Natural killer cell (primary cell): ENCODE data around the gene PTCH1. TPM values are rescaled to one million over a fixed set of nuclear protein-coding genes. Genes with fewer than 3 reads are reported as not detected.
A peak's percentile ranks its signal among the peaks of the same experiment; 100 is the strongest.

ENCODE experiments used
- ATAC-seq, 3 donors: fragments of 150-1000 bp in 2 of 3; fragments of 200-7000 bp in 1 of 3; cut with Tn5 transposase; 1 replicate in 1 of 3; 2 replicates in 2 of 3; pipeline ENCODE4 v1.10.0; 2021; ENCODE audit warnings: mild to moderate bottlenecking in 2 of 3, moderate library complexity in 2 of 3
- DNase-seq, 2 donors: peaks; one replicate each; pipeline versions ENCODE4 v3.0.0 to v3.0.0-alpha.2; 2013 to 2021; ENCODE audit warnings: mixed read lengths in 1 of 2
- H3K27ac ChIP-seq: one replicate; pipeline ENCODE4 v1.5.1; 2013; ENCODE audit warnings: mild to moderate bottlenecking, low read length
- H3K27me3 ChIP-seq: one replicate; pipeline ENCODE4 v1.6.1; 2013; ENCODE audit warnings: low read length; ENCODE audit not compliant: control insufficient read depth, insufficient read depth
- H3K36me3 ChIP-seq: one replicate; pipeline ENCODE4 v1.6.1; 2013; ENCODE audit warnings: low read length; ENCODE audit not compliant: control insufficient read depth, insufficient read depth
- H3K4me1 ChIP-seq: one replicate; pipeline ENCODE4 v1.6.1; 2013; ENCODE audit warnings: low read length; ENCODE audit not compliant: control insufficient read depth, insufficient read depth
- H3K4me3 ChIP-seq: one replicate; pipeline ENCODE4 v1.5.1; 2013; ENCODE audit warnings: low read length
- H3K9me3 ChIP-seq: one replicate; pipeline ENCODE4 v1.6.1; 2013; ENCODE audit warnings: low read length; ENCODE audit not compliant: control insufficient read depth, insufficient read depth
- H3K27ac Mint-ChIP-seq, 2 donors: one replicate each; pipeline ENCODE4 v1.8.0; 2022; ENCODE audit warnings: mild to moderate bottlenecking in 2 of 2, mixed read lengths in 2 of 2, moderate library complexity in 1 of 2
- H3K27me3 Mint-ChIP-seq, 2 donors: one replicate each; pipeline ENCODE4 v1.8.0; 2022; ENCODE audit warnings: low read depth in 2 of 2, mixed read lengths in 2 of 2
- H3K36me3 Mint-ChIP-seq: one replicate; pipeline ENCODE4 v1.8.0; 2022; ENCODE audit warnings: mixed read lengths
- H3K4me1 Mint-ChIP-seq, 2 donors: one replicate each; pipeline ENCODE4 v1.8.0; 2022; ENCODE audit warnings: mixed read lengths in 2 of 2
- H3K4me3 Mint-ChIP-seq: one replicate; pipeline ENCODE4 v1.8.0; 2022; ENCODE audit warnings: mild to moderate bottlenecking, moderate library complexity, mixed read lengths
- H3K9me3 Mint-ChIP-seq, 2 donors: one replicate each; pipeline ENCODE4 v1.8.0; 2022; ENCODE audit warnings: mixed read lengths in 2 of 2
- WGBS: methylation state at CpG from one replicate; pipeline ENCODE4 v1.1.7; 2013; ENCODE audit warnings: missing lambda C conversion rate; ENCODE audit not compliant: insufficient coverage; 5-methylcytosine and 5-hydroxymethylcytosine counted together
- intact Hi-C: fragments of 100-400 bp; cut with micrococcal nuclease; formaldehyde crosslinking; loops from one replicate; pipeline ENCODE4 v1.14.2; 2022
- total RNA-seq, 4 donors: library from RNA; stranded (reverse); fragments of 120-200 nt in 1 of 4; gene quantifications; one replicate each; pipeline versions ENCODE4 v1.2.3 to v1.2.4, GENCODE V29; 2013 to 2022
- TF ChIP-seq, protein P1 (sequence below): fragments of 200-600 bp; IDR thresholded peaks from one replicate; pipeline ENCODE4 v1.8.0; 2022; ENCODE audit warnings: antibody characterized with exemption

Gene PTCH1
- total RNA-seq, 3 donors from 2014 or later (not counting 1 experiment from before 2014, with no cell fraction given), result 60.9 to 127 (median 82.1) TPM

DNA sequence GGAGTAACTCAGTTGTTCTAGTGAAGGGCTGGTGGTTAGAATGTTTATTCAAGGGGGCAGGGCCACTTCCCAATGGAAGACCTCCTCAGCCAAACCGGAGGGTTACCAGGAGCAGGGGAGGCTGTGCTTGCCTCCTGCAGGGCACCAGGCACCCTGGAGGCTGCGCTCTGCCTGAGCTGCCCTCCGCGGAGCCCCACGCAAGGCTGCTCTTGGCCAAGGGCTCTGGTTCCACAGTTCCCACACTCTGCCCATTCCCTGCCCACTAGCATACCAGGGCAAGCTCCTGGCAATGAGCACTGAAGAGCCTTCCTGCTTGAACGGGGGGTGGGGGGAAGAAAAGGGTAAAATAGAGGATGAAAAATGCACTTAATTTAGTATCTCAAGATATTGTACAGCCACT is 35.5 kb upstream of the PTCH1 start:
- TF ChIP-seq, protein P1, sequence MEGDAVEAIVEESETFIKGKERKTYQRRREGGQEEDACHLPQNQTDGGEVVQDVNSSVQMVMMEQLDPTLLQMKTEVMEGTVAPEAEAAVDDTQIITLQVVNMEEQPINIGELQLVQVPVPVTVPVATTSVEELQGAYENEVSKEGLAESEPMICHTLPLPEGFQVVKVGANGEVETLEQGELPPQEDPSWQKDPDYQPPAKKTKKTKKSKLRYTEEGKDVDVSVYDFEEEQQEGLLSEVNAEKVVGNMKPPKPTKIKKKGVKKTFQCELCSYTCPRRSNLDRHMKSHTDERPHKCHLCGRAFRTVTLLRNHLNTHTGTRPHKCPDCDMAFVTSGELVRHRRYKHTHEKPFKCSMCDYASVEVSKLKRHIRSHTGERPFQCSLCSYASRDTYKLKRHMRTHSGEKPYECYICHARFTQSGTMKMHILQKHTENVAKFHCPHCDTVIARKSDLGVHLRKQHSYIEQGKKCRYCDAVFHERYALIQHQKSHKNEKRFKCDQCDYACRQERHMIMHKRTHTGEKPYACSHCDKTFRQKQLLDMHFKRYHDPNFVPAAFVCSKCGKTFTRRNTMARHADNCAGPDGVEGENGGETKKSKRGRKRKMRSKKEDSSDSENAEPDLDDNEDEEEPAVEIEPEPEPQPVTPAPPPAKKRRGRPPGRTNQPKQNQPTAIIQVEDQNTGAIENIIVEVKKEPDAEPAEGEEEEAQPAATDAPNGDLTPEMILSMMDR, result no peak
- WGBS, result 99% methylated on average over 5 of the region's 6 CpGs
- intact Hi-C loops, result no loop called here
- H3K9me3 ChIP-seq, result no peaks in the 10 kb centered on the region
- Mint-ChIP-seq H3K36me3 (peaks cover 7% of the 10 kb centered on the region), H3K4me1 (peaks cover 0 to 21% of the 10 kb centered on the region in 2 donors), H3K9me3 (no peaks in the 10 kb centered on the region), H3K27ac (no peak overlapping the region), H3K27me3 (peaks cover 38 to 70% of the 10 kb centered on the region in 2 donors), H3K4me3 (peak overlapping the region; percentile 54)
- no peaks in the 10 kb centered on the region for H3K36me3 ChIP-seq
- ATAC-seq (no peak), DNase-seq (no peak)
- peaks cover 2% of the 10 kb centered on the region for H3K27me3 ChIP-seq
- H3K27ac ChIP-seq, result no peak overlapping the region
- H3K4me3 ChIP-seq, result no peak overlapping the region
- H3K4me1 ChIP-seq, result no peaks in the 10 kb centered on the region

DNA sequence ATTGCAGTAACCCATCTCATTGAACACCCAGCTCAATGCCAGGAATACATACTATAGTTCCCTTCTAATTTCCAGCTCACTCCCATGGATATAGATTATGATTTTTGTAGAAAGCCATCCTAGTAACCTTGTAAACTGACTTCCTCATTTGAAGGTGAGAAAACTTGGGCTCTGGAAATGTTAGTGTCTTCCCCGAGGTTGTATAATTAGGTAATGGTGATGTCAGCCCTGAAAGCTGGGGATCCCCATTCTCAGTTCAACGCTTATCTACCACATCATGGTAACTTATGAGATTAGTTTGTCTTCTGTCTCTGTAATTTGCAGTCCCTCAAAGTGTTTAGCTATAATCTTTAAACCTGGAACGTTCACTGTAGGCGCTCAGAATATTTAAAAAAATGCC is 34.6 kb upstream of the PTCH1 start:
- Histone ChIP-seq H3K4me3 (no peak overlapping the region), H3K4me1 (no peaks in the 10 kb centered on the region), H3K9me3 (no peaks in the 10 kb centered on the region), H3K27me3 (peaks cover 2% of the 10 kb centered on the region), H3K27ac (no peak overlapping the region), H3K36me3 (no peaks in the 10 kb centered on the region)
- H3K27ac Mint-ChIP-seq, result no peak overlapping the region
- no peak for ATAC-seq
- intact Hi-C loops, result no loop called here
- peaks cover 7% of the 10 kb centered on the region for H3K36me3 Mint-ChIP-seq
- no peak overlapping the region for H3K4me3 Mint-ChIP-seq
- H3K4me1 Mint-ChIP-seq, result peaks cover 0 to 18% of the 10 kb centered on the region in 2 donors
- DNase-seq, result no peak
- TF ChIP-seq, protein P1, result no peak
- peaks cover 36 to 71% of the 10 kb centered on the region in 2 donors for H3K27me3 Mint-ChIP-seq
- H3K9me3 Mint-ChIP-seq, result no peaks in the 10 kb centered on the region
- WGBS, result 86% methylated on average over 3 of the region's 4 CpGs

DNA sequence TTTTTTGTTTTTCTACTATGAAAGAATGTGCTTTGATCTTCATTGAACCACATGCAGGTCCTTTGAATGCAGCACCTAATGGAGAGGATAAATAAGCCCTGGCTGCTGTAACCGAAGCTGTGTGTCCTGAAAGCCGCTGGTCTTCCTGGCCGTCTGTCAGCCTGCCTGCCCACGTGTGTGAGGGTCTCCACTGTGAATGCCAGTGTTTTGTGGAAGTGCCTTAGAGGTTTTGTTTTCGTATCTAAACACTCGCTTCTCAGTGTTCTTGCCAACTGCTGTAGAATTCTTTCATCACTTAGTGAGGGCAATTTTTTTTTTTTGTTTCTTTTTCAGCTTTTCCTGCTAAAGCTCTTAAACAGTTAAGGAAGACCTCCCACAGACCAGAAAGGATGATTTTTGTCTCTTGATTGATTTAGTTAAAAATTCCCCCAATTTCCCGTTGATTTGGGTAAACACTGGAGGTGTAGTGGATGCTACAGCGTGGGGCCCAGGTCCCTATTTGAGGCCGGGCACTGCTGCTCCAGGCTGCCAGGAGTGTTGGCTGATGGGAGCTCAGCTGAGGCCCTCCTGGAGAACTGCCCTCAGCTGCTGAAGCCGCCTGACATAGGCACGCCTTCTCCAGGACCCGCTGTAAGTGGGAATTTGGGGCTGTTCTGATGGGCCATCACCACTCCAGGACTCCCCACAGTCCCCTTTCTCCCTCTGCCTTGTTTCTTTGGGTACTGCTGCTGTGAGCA is 29.2 kb upstream of the PTCH1 start:
- no peaks in the 10 kb centered on the region for H3K36me3 Mint-ChIP-seq
- H3K27ac ChIP-seq, result no peak overlapping the region
- no peak overlapping the region for H3K27ac Mint-ChIP-seq
- ATAC-seq, result no peak
- no peaks in the 10 kb centered on the region for H3K9me3 Mint-ChIP-seq
- TF ChIP-seq, protein P1, result no peak
- H3K4me1 Mint-ChIP-seq, result no peaks in the 10 kb centered on the region
- DNase-seq, result no peak
- H3K4me3 ChIP-seq, result no peak overlapping the region
- peaks cover 3% of the 10 kb centered on the region for H3K27me3 ChIP-seq
- H3K36me3 ChIP-seq, result no peaks in the 10 kb centered on the region
- H3K27me3 Mint-ChIP-seq, result peaks cover 24 to 51% of the 10 kb centered on the region in 2 donors
- no peak overlapping the region for H3K4me3 Mint-ChIP-seq
- no peaks in the 10 kb centered on the region for H3K4me1 ChIP-seq
- intact Hi-C loops, result no loop called here
- H3K9me3 ChIP-seq, result no peaks in the 10 kb centered on the region
- 81% methylated on average over 11 of the region's 12 CpGs for WGBS
